AG09319 (cell line): ENCODE measurements around the gene TANC1.

ENCODE experiments used
- DNase-seq: peaks from one replicate; pipeline ENCODE4 v3.0.0-alpha.2; 2010; ENCODE audit warnings: low read depth; ENCODE audit errors: extremely low read depth
- CTCF ChIP-seq: IDR thresholded peaks from 2 replicates; pipeline ENCODE4 v1.5.1; 2011; ENCODE audit warnings: low read depth, mild to moderate bottlenecking, inconsistent platforms, low read length, moderate library complexity

Gene TANC1

DNA sequence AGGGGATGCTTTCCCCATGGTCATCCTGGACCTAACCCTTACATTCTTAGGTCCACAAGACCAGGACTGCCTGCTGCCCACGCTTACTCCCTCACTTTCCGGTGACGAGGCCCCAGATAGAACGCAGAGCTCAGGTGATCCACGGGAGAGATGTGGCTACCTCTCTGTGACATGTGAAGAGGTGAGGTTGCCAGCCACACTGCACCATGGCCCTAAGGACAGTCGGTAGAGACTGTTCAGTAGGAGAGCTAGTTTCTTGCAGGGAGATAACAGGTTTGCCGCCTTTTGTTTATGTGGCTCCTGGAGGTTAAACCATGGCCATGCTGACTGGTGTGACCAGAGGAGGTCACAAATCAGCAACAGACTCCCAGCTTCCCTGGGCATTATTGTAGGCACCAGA is 246.7 kb downstream of the TANC1 start:
- TF ChIP-seq CTCF: no peak
- DNase-seq: no peak

DNA sequence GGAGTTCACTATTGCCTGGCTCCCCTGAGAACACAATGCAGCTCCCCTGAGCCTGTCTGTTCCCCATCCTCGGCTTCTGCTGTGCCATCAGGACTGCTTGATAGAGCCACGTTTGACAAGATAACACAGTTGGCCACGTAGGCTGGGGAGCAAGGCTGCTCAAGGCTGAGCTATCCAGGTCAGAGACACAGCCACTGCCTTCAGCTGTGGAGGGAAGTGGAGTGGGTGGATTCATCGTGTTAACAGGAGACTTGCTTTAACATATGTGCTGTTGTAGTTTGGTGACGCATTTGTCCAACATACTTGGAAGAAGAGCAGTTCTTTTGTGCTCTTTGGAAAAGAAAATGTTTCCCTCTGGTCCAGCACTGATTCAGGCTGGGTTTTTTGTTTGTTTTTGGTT is 249.2 kb downstream of the TANC1 start:
- no peak for TF ChIP-seq CTCF
- no peak for DNase-seq

GRCh38 chr2:159218389-159218788 is 249.9 kb downstream of the TANC1 start:
- no peak for DNase-seq
- no peak for TF ChIP-seq CTCF

DNA sequence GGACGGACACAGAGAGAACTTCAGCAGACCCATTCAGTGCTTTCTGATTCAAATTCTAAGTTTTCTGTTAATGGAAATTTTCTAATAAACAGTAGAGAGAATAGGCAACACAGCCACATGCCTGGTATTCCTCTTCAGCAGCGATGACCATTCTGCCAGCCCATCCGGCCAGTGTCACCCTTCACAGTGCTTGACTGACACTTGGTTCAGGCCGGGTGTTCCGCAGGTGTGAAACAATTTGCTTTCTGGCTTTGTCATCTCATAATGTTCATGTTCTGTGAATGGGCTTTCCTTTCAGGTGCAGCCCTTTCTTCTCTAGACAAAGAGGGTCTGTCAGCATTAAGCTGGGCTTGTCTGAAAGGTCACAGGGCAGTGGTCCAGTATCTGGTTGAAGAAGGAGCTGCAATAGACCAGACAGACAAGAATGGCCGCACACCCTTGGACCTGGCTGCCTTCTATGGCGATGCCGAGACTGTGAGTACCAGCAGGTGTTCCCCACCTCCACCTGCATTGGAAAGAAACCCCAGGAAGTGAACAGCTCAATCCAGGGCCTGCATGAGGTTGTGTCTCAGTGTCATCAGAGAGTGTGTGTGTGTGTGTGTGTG is 251.1 kb downstream of the TANC1 start:
- no peak for TF ChIP-seq CTCF
- DNase-seq: no peak

DNA sequence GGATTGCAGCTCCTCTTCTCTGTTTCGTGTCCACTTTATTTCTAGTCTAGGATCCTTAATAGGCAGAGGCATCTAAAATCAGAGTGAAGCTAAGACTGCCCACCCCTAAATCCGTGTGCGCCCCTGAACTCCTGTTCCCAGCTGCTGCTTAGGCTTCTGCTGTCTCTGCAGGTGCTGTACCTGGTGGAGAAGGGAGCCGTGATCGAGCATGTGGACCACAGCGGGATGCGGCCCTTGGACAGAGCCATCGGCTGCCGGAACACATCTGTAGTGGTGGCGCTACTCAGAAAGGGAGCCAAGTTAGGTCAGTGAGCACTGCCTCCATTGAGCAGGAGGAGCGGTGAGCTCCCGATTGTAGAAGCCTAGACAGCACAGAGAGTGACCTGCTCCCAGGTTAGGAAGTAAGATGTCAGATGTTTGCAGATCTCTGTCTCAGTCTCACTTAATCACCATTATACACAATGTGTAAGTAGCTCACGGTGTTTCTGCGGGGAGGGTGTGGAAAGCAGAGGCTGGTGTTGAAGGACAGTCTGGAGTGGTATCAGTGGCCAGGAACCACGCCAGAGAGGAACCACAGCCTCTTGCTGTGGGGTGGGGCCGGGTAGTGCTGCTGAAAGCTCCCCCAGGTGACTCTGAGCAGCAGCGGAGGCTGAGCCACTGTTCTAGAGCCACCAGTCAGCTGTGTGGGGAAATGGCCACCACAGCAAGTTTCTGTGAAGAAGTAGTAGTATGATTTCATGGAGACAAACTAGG is 255.8 kb downstream of the TANC1 start:
- no peak for TF ChIP-seq CTCF
- no peak for DNase-seq

GRCh38 chr2:159225025-159226016 is 256.9 kb downstream of the TANC1 start:
- DNase-seq: no peak
- no peak for TF ChIP-seq CTCF

- TF ChIP-seq CTCF: no peak
- no peak for DNase-seq
Measured at GRCh38 chr2:159226059-159226461, 257.6 kb downstream of the TANC1 start.
